GM10248 (cell line): Measurements from ENCODE around the gene GALNT14.

Source experiments
- CTCF ChIA-PET: fragments of 300-600 bp; sonication (Branson Sonifier 250); formaldehyde crosslinking; extraction: SDS; loops from one replicate; lab custom pipeline; 2021; ENCODE audit warnings: antibody characterized with exemption; lab: Yijun Ruan, JAX
- POLR2A ChIA-PET: fragments of 350-650 bp; sonication (Branson Sonifier 250); formaldehyde crosslinking; extraction: SDS; loops from one replicate; lab custom pipeline; 2020; ENCODE audit warnings: antibody characterized with exemption; lab: Yijun Ruan, JAX
- DNase-seq: peaks from one replicate; pipeline ENCODE4 v3.0.0; 2012; ENCODE audit errors: extremely low spot score
- CTCF ChIP-seq: IDR thresholded peaks from 2 replicates; pipeline ENCODE4 v1.5.1; 2012; ENCODE audit warnings: mild to moderate bottlenecking, low read depth; ENCODE audit errors: extremely low read depth, missing control alignments, control extremely low read depth

The GALNT14 gene

GRCh38 chr2:31078579-31079105 is 59.6 kb downstream of the GALNT14 start:
- POLR2A ChIA-PET, result no interaction called here
- TF ChIP-seq CTCF, result no peak
- CTCF ChIA-PET, result interaction anchor here (0.9 kb wide), 1 partner anchor 91 kb away, joined by 3 read pairs; no protein-coding TSS in a partner anchor
- DNase-seq, result no peak

- TF ChIP-seq CTCF, result no peak
- ChIA-PET CTCF (no interaction called here), POLR2A (no interaction called here)
- DNase-seq, result no peak
These were observed 60.2 kb downstream of the GALNT14 start for GRCh38 chr2:31078011-31078410.

GRCh38 chr2:31075941-31076590 is 62.2 kb downstream of the GALNT14 start:
- ChIA-PET POLR2A (no interaction called here), CTCF (interaction anchor here (1.6 kb wide), 1 partner anchor 10 kb away, joined by 3 read pairs; no protein-coding TSS in a partner anchor)
- DNase-seq, result no peak
- no peak for TF ChIP-seq CTCF

- DNase-seq, result no peak
- TF ChIP-seq CTCF, result no peak
- ChIA-PET CTCF (no interaction called here), POLR2A (no interaction called here)
These were observed 62.8 kb downstream of the GALNT14 start for GRCh38 chr2:31075431-31075830.

DNA sequence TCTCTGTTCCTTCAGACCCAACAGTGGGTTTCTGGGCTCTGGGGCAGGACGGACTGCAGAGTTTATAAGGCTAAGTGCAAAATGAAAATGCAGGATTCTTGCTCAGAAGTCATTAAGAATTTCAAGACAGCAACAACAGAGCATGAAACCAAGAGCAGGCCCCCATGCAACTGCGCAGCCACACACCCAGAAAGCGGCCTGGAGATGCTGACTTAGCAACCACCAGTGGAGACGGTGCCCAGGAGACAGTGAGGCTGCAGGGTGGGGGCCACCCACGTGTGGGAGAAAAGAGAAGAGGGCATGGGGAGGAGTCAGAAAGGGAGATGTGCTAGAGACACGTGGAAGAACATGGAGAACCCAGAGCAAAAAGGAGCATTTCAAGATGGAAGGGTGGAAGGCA is 66.5 kb downstream of the GALNT14 start:
- POLR2A ChIA-PET, result no interaction called here

DNA sequence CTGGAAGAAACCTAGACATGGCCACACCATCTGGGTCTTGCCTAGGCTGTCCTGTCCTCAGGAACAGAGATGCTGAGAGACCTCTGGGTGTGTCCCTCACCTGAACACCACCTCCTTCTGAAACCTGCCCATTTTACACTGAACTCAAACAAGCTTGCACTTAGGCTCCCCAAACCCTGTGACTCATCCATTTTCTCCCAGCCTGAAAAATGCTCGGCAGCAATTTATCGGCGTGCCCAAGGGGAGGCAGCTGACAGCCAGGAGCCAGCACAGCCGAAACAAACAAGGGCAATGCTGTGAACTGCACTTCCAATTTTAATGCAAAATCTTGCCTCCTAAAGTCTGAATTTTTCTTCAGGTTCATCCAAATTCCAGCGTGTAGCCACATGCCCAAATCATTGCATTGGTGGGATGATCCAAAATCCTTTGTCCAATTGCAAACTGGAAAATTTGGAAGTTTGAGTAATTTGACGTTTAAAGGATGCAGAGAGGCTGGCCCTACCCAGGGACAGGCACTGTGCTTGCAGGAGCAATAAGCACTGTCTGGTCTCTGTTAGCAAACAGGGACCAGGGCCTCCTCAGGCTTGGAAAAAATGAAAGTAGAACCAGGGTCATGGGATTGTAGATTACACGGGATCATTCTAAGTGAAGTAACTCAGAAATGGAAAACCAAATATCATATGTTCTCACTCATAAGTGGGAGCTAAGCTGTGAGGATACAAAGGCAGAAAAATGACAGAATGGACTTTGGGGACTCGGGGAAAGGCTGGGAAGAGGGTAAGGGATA is 67.7 kb downstream of the GALNT14 start:
- CTCF ChIA-PET, result interaction anchor here (1.3 kb wide), 1 partner anchor 100 kb away, joined by 3 read pairs; no protein-coding TSS in a partner anchor
- POLR2A ChIA-PET, result no interaction called here
- no peak for TF ChIP-seq CTCF
- DNase-seq, result no peak

More for the DNA sequence above, 66.5 kb downstream of the GALNT14 start:
- no peak for DNase-seq
- TF ChIP-seq CTCF, result no peak
- CTCF ChIA-PET, result no interaction called here
